Stimulated activated CD4-positive, alpha-beta T cell treated with anti-CD3 and anti-CD28 coated beads, TNF-alpha, amount 100 ng/mL, for 24 hours (primary cell): Measurements from ENCODE around the gene ADPRHL1.
"Not testable (repeated sequence)": the region's sequence is repeated elsewhere in the genome, so short reads cannot be mapped to it uniquely, and the experiment has no call there.

Source experiments
- DNase-seq, 3 experiments: peaks; one replicate each; pipeline ENCODE4 v3.0.0-alpha.2; 2020; ENCODE audit warnings: low read depth in 3 of 3

The ADPRHL1 gene

GRCh38 chr13:113402471-113403254, 50.6 kb downstream of the ADPRHL1 start:
- DNase-seq = no peak

GRCh38 chr13:113401452-113402415, 51.6 kb downstream of the ADPRHL1 start:
- no peak for DNase-seq

GRCh38 chr13:113400621-113401451, 52.5 kb downstream of the ADPRHL1 start:
- no peak for DNase-seq

GRCh38 chr13:113399755-113400149, 53.5 kb downstream of the ADPRHL1 start:
- no peak for DNase-seq

- DNase-seq = no peak
Measured at GRCh38 chr13:113398963-113399754, 54.1 kb downstream of the ADPRHL1 start.

GRCh38 chr13:113397608-113398425, 55.5 kb downstream of the ADPRHL1 start:
- DNase-seq = no peak

GRCh38 chr13:113394339-113394640, 59.0 kb downstream of the ADPRHL1 start:
- DNase-seq = no peak

GRCh38 chr13:113393563-113394338, 59.5 kb downstream of the ADPRHL1 start:
- DNase-seq = peak; percentile 50 to 84 (median 72)

GRCh38 chr13:113393226-113393562, 60.1 kb downstream of the ADPRHL1 start:
- no peak for DNase-seq

- DNase-seq = no peak
Measured at GRCh38 chr13:113390874-113391497, 62.3 kb downstream of the ADPRHL1 start.

- not testable (repeated sequence) for DNase-seq
Measured at GRCh38 chr13:113389586-113389985, 63.7 kb downstream of the ADPRHL1 start.

- no peak for DNase-seq
Measured at GRCh38 chr13:113387396-113387795, 65.9 kb downstream of the ADPRHL1 start.

GRCh38 chr13:113383089-113383488, 70.2 kb downstream of the ADPRHL1 start:
- no peak for DNase-seq

GRCh38 chr13:113382542-113382941, 70.7 kb downstream of the ADPRHL1 start:
- DNase-seq = not testable (repeated sequence)

- DNase-seq = no peak
Measured at GRCh38 chr13:113378825-113379224, 74.5 kb downstream of the ADPRHL1 start.

GRCh38 chr13:113374511-113375175, 78.6 kb downstream of the ADPRHL1 start:
- DNase-seq = no peak

GRCh38 chr13:113373811-113374485, 79.3 kb downstream of the ADPRHL1 start:
- no peak for DNase-seq

GRCh38 chr13:113371701-113372100, 81.6 kb downstream of the ADPRHL1 start:
- DNase-seq = not testable (repeated sequence)
